WTC11 (cell line): Measurements from ENCODE around the gene KNG1. TPM values are rescaled to one million over a fixed set of nuclear protein-coding genes. Genes with fewer than 3 reads are reported as not detected.

ENCODE experiments used
- ATAC-seq: fragments of 200-7000 bp; cut with Tn5 transposase; 2 replicates; pipeline ENCODE4 v1.10.0; 2021; ENCODE audit warnings: mild to moderate bottlenecking, moderate library complexity
- CTCF ChIA-PET: fragments of 300-600 bp; sonication (Branson Sonifier 250); formaldehyde crosslinking; loops from one replicate; lab custom pipeline; 2021; ENCODE audit warnings: antibody characterized with exemption; lab: Charles Lee
- POLR2A ChIA-PET: fragments of 350-600 bp; sonication (Branson Sonifier 250); formaldehyde crosslinking; loops from one replicate; lab custom pipeline; 2021; ENCODE audit warnings: antibody characterized with exemption; lab: Charles Lee
- DNase-seq: peaks from one replicate; pipeline ENCODE4 v3.0.0; 2021; ENCODE audit warnings: low spot score
- H3K27ac Mint-ChIP-seq: 2 replicates; pipeline ENCODE4 v1.8.0; 2021; ENCODE audit warnings: mixed read lengths
- H3K27me3 Mint-ChIP-seq: 2 replicates; pipeline ENCODE4 v1.8.0; 2021; ENCODE audit warnings: low read depth, mild to moderate bottlenecking, moderate library complexity, mixed read lengths
- H3K36me3 Mint-ChIP-seq: 2 replicates; pipeline ENCODE4 v1.8.0; 2021; ENCODE audit warnings: mixed read lengths
- H3K4me1 Mint-ChIP-seq: 2 replicates; pipeline ENCODE4 v1.8.0; 2022; ENCODE audit warnings: mixed read lengths
- H3K4me3 Mint-ChIP-seq: 2 replicates; pipeline ENCODE4 v1.8.0; 2021; ENCODE audit warnings: mild to moderate bottlenecking, moderate library complexity, mixed read lengths
- H3K9me3 Mint-ChIP-seq: 2 replicates; pipeline ENCODE4 v1.8.0; 2021; ENCODE audit warnings: mixed read lengths
- AFF4 ChIP-seq: sonication (generic); formaldehyde crosslinking; IDR thresholded peaks from 2 replicates; pipeline ENCODE4 v1.8.1; 2023; ENCODE audit warnings: mild to moderate bottlenecking, missing genetic modification reagents, borderline replicate concordance
- CBFB ChIP-seq: sonication (generic); formaldehyde crosslinking; IDR thresholded peaks from 2 replicates; pipeline ENCODE4 v1.8.1; 2022; ENCODE audit warnings: mild to moderate bottlenecking, low read depth, missing genetic modification reagents
- CREB1 ChIP-seq: sonication (generic); formaldehyde crosslinking; IDR thresholded peaks from 2 replicates; pipeline ENCODE4 v1.8.0; 2023; ENCODE audit warnings: mild to moderate bottlenecking, missing genetic modification reagents
- E2F5 ChIP-seq: sonication (generic); formaldehyde crosslinking; IDR thresholded peaks from 2 replicates; pipeline ENCODE4 v1.8.1; 2022; ENCODE audit warnings: mild to moderate bottlenecking, moderate library complexity, missing genetic modification reagents
- MAX ChIP-seq: sonication (generic); formaldehyde crosslinking; IDR thresholded peaks from 2 replicates; pipeline ENCODE4 v1.8.0; 2022; ENCODE audit warnings: mild to moderate bottlenecking, missing genetic modification reagents
- MLX ChIP-seq: sonication (generic); formaldehyde crosslinking; IDR thresholded peaks from 2 replicates; pipeline ENCODE4 v1.8.1; 2023; ENCODE audit warnings: mild to moderate bottlenecking, missing genetic modification reagents, moderate library complexity
- MYBL2 ChIP-seq: sonication (generic); formaldehyde crosslinking; IDR thresholded peaks from 2 replicates; pipeline ENCODE4 v1.8.1; 2023; ENCODE audit warnings: mild to moderate bottlenecking, moderate library complexity, missing genetic modification reagents
- NFATC4 ChIP-seq: fragments of 250-450 bp; sonication (Bioruptor Pico); IDR thresholded peaks from 2 replicates; pipeline ENCODE4 v1.9.0; 2021; ENCODE audit warnings: mild to moderate bottlenecking
- OVOL2 ChIP-seq: fragments of 250-450 bp; sonication (Bioruptor Pico); IDR thresholded peaks from 2 replicates; pipeline ENCODE4 v1.9.0; 2021; ENCODE audit warnings: mild to moderate bottlenecking, borderline replicate concordance
- SMAD4 ChIP-seq: sonication (generic); formaldehyde crosslinking; IDR thresholded peaks from 2 replicates; pipeline ENCODE4 v1.8.0; 2022; ENCODE audit warnings: mild to moderate bottlenecking, missing genetic modification reagents
- TEAD4 ChIP-seq: sonication (generic); formaldehyde crosslinking; IDR thresholded peaks from 2 replicates; pipeline ENCODE4 v1.8.0; 2022; ENCODE audit warnings: mild to moderate bottlenecking, missing genetic modification reagents
- USF2 ChIP-seq: sonication (generic); formaldehyde crosslinking; IDR thresholded peaks from 2 replicates; pipeline ENCODE4 v1.8.1; 2023; ENCODE audit warnings: mild to moderate bottlenecking, missing genetic modification reagents, moderate library complexity
- ZBTB21 ChIP-seq: sonication (generic); formaldehyde crosslinking; IDR thresholded peaks from 2 replicates; pipeline ENCODE4 v1.8.1; 2023; ENCODE audit warnings: mild to moderate bottlenecking, missing genetic modification reagents, borderline replicate concordance
- ZNF219 ChIP-seq: sonication (generic); formaldehyde crosslinking; IDR thresholded peaks from 2 replicates; pipeline ENCODE4 v1.8.0; 2023; ENCODE audit warnings: missing genetic modification reagents, mild to moderate bottlenecking, borderline replicate concordance
- ZNF425 ChIP-seq: fragments of 250-450 bp; sonication (Bioruptor Pico); conservative IDR thresholded peaks from 2 replicates; pipeline ENCODE4 v1.9.0; 2021; ENCODE audit warnings: mild to moderate bottlenecking
- ZNF671 ChIP-seq: fragments of 250-450 bp; sonication (Bioruptor Pico); IDR thresholded peaks from 2 replicates; pipeline ENCODE4 v1.8.0; 2021; ENCODE audit warnings: mild to moderate bottlenecking
- total RNA-seq: library from RNA; stranded (reverse); gene quantifications from 3 replicates; pipeline ENCODE4 v1.2.3, GENCODE V29; 2021
- TF ChIP-seq, protein P1 (sequence below): fragments of 250-450 bp; sonication (Bioruptor Pico); IDR thresholded peaks from 2 replicates; pipeline ENCODE4 v1.9.0; 2021; ENCODE audit warnings: mild to moderate bottlenecking
- TF ChIP-seq, protein P2 (sequence below): sonication (generic); formaldehyde crosslinking; IDR thresholded peaks from 2 replicates; pipeline ENCODE4 v1.8.1; 2022; ENCODE audit warnings: low read depth, mild to moderate bottlenecking, moderate library complexity, missing genetic modification reagents, borderline replicate concordance

KNG1 gene
- total RNA-seq, 1 experiment from 2014 or later: 0.13 TPM

DNA sequence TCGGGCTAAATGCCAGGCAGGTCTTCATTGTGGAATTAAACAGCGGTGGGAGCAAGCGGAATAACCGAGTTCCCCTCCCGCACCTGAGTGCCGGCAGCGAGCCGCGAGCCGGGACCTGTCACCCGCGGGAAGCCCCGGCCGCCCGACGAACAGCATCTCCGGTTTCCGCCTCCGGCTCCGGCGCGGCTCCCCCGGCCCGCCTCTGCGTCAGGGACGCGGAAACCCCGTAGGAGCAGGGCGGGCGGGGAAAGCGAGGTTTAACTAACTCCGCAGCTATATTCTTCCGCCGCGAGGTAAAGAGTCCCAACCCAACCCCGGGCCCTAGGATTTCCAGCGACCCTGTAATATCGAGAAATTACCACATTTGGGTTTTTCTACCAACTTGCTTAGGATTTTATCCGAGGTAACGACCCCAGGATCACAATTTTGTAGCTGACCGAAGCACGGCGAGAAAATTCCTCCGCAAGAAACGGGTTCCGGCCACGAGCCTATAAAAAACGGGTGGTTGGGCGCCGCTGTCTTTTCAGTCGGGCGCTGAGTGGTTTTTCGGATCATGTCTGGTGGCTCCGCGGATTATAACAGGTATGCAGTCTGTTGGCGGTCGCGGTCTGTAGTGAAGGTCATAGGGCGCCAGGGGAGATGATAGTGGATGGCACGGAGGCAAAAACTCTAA is 66.0 kb downstream of the KNG1 start, which contains the start of gene EIF4A2 (continued):
- TF ChIP-seq MAX (CRISPR knock-in tag) (no peak; the same call in 1 of the 2 replicates), MLX (CRISPR knock-in tag) (no peak), OVOL2 (CRISPR knock-in tag) (no peak), ZNF219 (CRISPR knock-in tag) (no peak), E2F5 (CRISPR knock-in tag) (peak; percentile 70; the same call in 1 of the 2 replicates), CBFB (CRISPR knock-in tag) (no peak), ZNF671 (no peak)
- TF ChIP-seq, all 79 proteins: peak for 14

GRCh38 chr3:186783731-186784515 is 66.8 kb downstream of the KNG1 start:
- peaks cover 56% of the 10 kb centered on the region for H3K36me3 Mint-ChIP-seq
- peak; percentile 33 for ATAC-seq
- peaks cover 40% of the 10 kb centered on the region for H3K4me1 Mint-ChIP-seq
- CTCF ChIA-PET: interaction anchor here (0.9 to 1.1 kb wide), 2 partner anchors 167 to 168 kb away, joined by 3 read pairs; no protein-coding TSS in a partner anchor
- POLR2A ChIA-PET: interaction anchor here (0.6 to 2.9 kb wide), 14 partner anchors 11 to 326 kb away, joined by 3 to 22 read pairs (median 4); partner anchors contain the start of genes DNAJB11 and RFC4
- peaks cover 8% of the 10 kb centered on the region; the same call in 1 of the 2 replicates for H3K27me3 Mint-ChIP-seq
- H3K4me3 Mint-ChIP-seq: peak overlapping the region; percentile 100
- no peaks in the 10 kb centered on the region for H3K9me3 Mint-ChIP-seq
- peak; percentile 77 for DNase-seq
- peak overlapping the region; percentile 100 for H3K27ac Mint-ChIP-seq
- TF ChIP-seq CREB1 (CRISPR knock-in tag): no peak
- TF ChIP-seq ZNF425 (CRISPR knock-in tag): 0 out of 2 replicates have a peak, but pooled peaks have one; percentile 64
- TF ChIP-seq USF2: no peak
- no peak for TF ChIP-seq MLX (CRISPR knock-in tag)
- TF ChIP-seq, protein P1, sequence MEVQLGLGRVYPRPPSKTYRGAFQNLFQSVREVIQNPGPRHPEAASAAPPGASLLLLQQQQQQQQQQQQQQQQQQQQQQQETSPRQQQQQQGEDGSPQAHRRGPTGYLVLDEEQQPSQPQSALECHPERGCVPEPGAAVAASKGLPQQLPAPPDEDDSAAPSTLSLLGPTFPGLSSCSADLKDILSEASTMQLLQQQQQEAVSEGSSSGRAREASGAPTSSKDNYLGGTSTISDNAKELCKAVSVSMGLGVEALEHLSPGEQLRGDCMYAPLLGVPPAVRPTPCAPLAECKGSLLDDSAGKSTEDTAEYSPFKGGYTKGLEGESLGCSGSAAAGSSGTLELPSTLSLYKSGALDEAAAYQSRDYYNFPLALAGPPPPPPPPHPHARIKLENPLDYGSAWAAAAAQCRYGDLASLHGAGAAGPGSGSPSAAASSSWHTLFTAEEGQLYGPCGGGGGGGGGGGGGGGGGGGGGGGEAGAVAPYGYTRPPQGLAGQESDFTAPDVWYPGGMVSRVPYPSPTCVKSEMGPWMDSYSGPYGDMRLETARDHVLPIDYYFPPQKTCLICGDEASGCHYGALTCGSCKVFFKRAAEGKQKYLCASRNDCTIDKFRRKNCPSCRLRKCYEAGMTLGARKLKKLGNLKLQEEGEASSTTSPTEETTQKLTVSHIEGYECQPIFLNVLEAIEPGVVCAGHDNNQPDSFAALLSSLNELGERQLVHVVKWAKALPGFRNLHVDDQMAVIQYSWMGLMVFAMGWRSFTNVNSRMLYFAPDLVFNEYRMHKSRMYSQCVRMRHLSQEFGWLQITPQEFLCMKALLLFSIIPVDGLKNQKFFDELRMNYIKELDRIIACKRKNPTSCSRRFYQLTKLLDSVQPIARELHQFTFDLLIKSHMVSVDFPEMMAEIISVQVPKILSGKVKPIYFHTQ (CRISPR knock-in tag): peak; percentile 81
- 0 out of 2 replicates have a peak, but pooled peaks have one; percentile 34 for TF ChIP-seq MYBL2 (CRISPR knock-in tag)
- peak; percentile 61; the same call in 1 of the 2 replicates for TF ChIP-seq AFF4 (CRISPR knock-in tag)
- TF ChIP-seq, protein P2, sequence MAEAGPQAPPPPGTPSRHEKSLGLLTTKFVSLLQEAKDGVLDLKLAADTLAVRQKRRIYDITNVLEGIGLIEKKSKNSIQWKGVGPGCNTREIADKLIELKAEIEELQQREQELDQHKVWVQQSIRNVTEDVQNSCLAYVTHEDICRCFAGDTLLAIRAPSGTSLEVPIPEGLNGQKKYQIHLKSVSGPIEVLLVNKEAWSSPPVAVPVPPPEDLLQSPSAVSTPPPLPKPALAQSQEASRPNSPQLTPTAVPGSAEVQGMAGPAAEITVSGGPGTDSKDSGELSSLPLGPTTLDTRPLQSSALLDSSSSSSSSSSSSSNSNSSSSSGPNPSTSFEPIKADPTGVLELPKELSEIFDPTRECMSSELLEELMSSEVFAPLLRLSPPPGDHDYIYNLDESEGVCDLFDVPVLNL (CRISPR knock-in tag): no peak
- no peak for TF ChIP-seq TEAD4 (CRISPR knock-in tag)
- peak; percentile 66; the same call in 1 of the 2 replicates for TF ChIP-seq ZBTB21 (CRISPR knock-in tag)
- TF ChIP-seq SMAD4 (CRISPR knock-in tag): no peak
- TF ChIP-seq NFATC4 (CRISPR knock-in tag): peak; percentile 86
